HFFc6 (cell line): Measurements from ENCODE around the gene CELSR1. TPM values are rescaled to one million over a fixed set of nuclear protein-coding genes. Genes with fewer than 3 reads are reported as not detected.

Source experiments
- DNase-seq: peaks from one replicate; pipeline ENCODE4 v3.0.0-alpha.2; 2018
- H3K27ac Mint-ChIP-seq: 2 replicates; pipeline ENCODE4 v1.8.0; 2020; ENCODE audit warnings: mild to moderate bottlenecking, mixed read lengths
- H3K27me3 Mint-ChIP-seq: 2 replicates; pipeline ENCODE4 v1.8.0; 2021; ENCODE audit warnings: mild to moderate bottlenecking, moderate library complexity, mixed read lengths; ENCODE audit not compliant: insufficient read depth
- H3K36me3 Mint-ChIP-seq: 2 replicates; pipeline ENCODE4 v1.8.0; 2021; ENCODE audit warnings: low read depth, mixed read lengths
- H3K4me1 Mint-ChIP-seq: 2 replicates; pipeline ENCODE4 v1.8.0; 2020; ENCODE audit warnings: low read depth, mixed read lengths
- H3K4me3 Mint-ChIP-seq: 2 replicates; pipeline ENCODE4 v1.8.0; 2020; ENCODE audit warnings: mild to moderate bottlenecking, moderate library complexity, mixed read lengths
- H3K9me3 Mint-ChIP-seq: 2 replicates; pipeline ENCODE4 v1.8.0; 2020; ENCODE audit warnings: mild to moderate bottlenecking, mixed read lengths
- total RNA-seq, 6 experiments: library from RNA; stranded (reverse); fragmentation: NEBNext Ultra II Directional; extraction: Animal tissue kit (Norgen Biotek cat#: 25700); gene quantifications; 2 replicates in 1 of 6; 3 replicates in 5 of 6; pipeline ENCODE4 v1.2.3, GENCODE V29; 2021
- TF ChIP-seq, protein P1 (sequence below): fragments of 200-600 bp; sonication (generic); IDR thresholded peaks from 2 replicates; pipeline ENCODE4 v1.5.0; 2021; ENCODE audit warnings: antibody characterized with exemption, mild to moderate bottlenecking

Gene CELSR1
- total RNA-seq, 6 experiments from 2014 or later, result 4.7 to 8.2 (median 6.5) TPM

DNA sequence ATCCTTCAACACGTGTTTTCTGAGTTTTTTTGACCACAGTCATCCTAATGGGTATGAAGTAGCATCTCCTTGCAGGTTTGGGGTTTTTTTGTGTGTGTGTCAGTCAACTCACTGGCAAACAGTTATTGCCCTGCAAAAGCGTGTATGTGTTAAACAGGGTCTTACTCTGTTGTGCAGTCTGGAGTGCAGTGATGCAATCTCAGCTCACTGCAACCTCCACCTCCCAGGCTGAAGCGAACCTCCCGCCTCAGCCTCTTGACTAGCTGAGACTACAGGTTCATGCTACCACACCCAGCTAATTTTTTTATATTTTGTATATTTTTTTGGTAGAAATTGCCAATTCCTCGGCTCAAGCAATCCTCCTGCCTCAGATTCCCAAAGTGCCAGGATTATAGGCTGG lies 15.4 kb downstream of the CELSR1 start:
- Mint-ChIP-seq H3K9me3 (no peaks in the 10 kb centered on the region), H3K27me3 (peaks cover 11% of the 10 kb centered on the region), H3K4me3 (no peak overlapping the region), H3K4me1 (no peaks in the 10 kb centered on the region), H3K36me3 (no peaks in the 10 kb centered on the region), H3K27ac (no peak overlapping the region)
- DNase-seq, result no peak
- TF ChIP-seq, protein P1, sequence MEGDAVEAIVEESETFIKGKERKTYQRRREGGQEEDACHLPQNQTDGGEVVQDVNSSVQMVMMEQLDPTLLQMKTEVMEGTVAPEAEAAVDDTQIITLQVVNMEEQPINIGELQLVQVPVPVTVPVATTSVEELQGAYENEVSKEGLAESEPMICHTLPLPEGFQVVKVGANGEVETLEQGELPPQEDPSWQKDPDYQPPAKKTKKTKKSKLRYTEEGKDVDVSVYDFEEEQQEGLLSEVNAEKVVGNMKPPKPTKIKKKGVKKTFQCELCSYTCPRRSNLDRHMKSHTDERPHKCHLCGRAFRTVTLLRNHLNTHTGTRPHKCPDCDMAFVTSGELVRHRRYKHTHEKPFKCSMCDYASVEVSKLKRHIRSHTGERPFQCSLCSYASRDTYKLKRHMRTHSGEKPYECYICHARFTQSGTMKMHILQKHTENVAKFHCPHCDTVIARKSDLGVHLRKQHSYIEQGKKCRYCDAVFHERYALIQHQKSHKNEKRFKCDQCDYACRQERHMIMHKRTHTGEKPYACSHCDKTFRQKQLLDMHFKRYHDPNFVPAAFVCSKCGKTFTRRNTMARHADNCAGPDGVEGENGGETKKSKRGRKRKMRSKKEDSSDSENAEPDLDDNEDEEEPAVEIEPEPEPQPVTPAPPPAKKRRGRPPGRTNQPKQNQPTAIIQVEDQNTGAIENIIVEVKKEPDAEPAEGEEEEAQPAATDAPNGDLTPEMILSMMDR, result no peak

DNA sequence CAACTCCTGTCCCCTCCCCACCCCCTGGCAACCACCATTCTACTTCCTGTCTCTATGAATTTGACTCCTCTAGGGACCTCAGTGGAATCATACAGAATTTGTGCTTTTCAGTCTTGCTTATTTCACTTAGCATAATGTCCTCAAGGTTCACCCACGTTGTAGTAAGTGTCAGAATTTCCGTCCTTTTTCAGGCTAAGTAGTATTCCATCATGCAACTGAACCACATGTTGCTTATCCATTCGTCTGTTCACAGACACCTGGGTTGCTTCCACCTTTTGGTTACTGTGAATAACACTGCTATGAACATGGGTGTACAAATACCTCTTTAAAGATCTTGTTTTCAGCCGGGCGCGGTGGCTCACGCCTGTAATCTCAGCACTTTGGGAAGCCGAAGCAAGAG lies 16.5 kb downstream of the CELSR1 start:
- peaks cover under 1% of the 10 kb centered on the region for H3K4me1 Mint-ChIP-seq
- no peak for DNase-seq
- H3K4me3 Mint-ChIP-seq, result no peak overlapping the region
- H3K27me3 Mint-ChIP-seq, result peaks cover 7% of the 10 kb centered on the region
- no peaks in the 10 kb centered on the region for H3K36me3 Mint-ChIP-seq
- H3K9me3 Mint-ChIP-seq, result no peaks in the 10 kb centered on the region
- H3K27ac Mint-ChIP-seq, result no peak overlapping the region
- TF ChIP-seq, protein P1, result no peak

DNA sequence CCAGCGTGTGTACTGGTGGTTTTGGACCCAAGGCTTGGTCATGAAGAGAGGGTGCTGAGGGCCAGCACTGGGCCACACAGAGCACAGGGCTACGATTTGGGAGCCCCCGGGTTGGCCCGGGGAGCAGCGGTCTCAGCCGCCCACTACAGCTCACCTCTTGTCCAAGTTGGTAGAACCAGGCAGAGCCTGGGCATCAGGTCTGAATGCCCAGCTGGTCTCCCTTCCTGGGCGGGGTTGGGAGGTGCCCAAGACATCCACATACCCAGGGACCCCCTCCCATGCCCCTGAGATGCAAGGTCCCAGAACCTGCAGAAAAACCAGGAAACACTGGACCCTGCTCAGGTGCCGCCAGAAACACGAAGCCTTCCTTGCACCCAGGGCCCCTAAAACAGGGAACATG lies 18.0 kb downstream of the CELSR1 start:
- no peaks in the 10 kb centered on the region for H3K9me3 Mint-ChIP-seq
- peaks cover 4% of the 10 kb centered on the region; the same call in 1 of the 2 replicates for H3K27me3 Mint-ChIP-seq
- no peak for DNase-seq
- TF ChIP-seq, protein P1, result no peak
- H3K27ac Mint-ChIP-seq, result no peak overlapping the region
- H3K4me3 Mint-ChIP-seq, result no peak overlapping the region
- peaks cover 16% of the 10 kb centered on the region for H3K4me1 Mint-ChIP-seq
- no peaks in the 10 kb centered on the region for H3K36me3 Mint-ChIP-seq

DNA sequence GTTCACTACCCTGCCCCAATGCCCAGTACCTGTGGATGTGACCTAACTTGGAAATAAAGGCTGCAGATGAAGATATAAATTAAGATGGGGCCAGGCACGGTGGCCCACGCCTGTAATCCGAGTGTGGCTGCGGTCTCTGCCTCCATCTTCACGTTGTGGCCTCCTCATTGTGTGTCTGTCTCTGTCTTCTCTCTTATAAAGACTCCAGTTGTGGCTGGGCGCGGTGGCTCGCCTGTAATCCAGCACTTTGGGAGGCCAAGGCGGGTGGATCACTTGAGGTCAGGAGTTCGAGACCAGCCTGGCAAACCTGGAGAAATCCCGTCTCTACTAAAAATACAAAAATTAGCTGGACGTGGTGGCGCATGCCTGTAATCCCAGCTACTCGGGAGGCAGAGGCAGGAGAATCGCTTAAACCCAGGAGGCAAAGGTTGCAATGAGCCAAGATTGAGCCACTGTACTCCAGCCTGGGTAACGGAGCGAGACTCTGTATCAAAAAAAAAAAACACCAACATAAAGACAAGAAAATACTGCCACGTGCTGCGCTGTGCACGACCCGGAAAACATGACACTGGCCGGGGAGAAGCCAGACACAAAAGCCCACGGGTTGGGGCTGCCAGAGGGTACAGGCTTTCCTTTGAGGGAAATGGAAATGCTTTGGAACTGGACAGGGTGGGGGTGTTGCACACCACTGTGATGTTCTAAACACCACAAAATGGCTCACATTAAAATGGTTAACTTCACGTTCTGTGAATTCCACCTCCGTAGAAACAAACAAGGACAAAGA lies 18.7 kb downstream of the CELSR1 start:
- Mint-ChIP-seq H3K27me3 (peaks cover 2% of the 10 kb centered on the region; the same call in 1 of the 2 replicates), H3K9me3 (no peaks in the 10 kb centered on the region), H3K27ac (no peak overlapping the region), H3K4me3 (no peak overlapping the region), H3K36me3 (no peaks in the 10 kb centered on the region), H3K4me1 (peaks cover 21% of the 10 kb centered on the region)
- TF ChIP-seq, protein P1, result no peak
- no peak for DNase-seq

DNA sequence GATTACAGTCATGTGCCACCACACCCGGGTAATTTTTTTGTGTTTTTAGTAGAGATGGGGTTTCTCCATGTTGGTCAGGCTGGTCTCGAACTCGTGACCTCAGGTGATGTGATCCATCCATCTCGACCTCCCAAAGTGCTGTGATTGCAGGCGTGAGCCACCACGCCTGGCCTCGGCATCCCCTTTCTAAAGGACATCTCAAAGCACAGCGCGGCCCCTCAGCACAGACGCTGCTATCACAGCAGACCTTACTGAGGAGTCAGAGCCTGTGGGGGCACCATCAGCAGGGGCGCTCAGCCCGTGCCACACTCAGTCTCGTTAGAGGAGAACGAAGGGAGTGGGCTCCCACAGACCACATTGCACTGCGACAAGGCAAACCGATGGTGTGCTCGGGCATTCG lies 19.4 kb downstream of the CELSR1 start:
- no peak overlapping the region for H3K27ac Mint-ChIP-seq
- no peaks in the 10 kb centered on the region for H3K36me3 Mint-ChIP-seq
- DNase-seq, result no peak
- TF ChIP-seq, protein P1, result no peak
- no peaks in the 10 kb centered on the region for H3K9me3 Mint-ChIP-seq
- H3K4me1 Mint-ChIP-seq, result peaks cover 21% of the 10 kb centered on the region
- H3K27me3 Mint-ChIP-seq, result no peaks in the 10 kb centered on the region; the same call in 1 of the 2 replicates
- H3K4me3 Mint-ChIP-seq, result no peak overlapping the region
